Right lung (tissue), 5 donors: ENCODE data around the gene CCDC17. TPM values are rescaled to one million over a fixed set of nuclear protein-coding genes. Genes with fewer than 3 reads are reported as not detected.

ENCODE experiments used
- DNase-seq, 2 donors: peaks; one replicate each; pipeline ENCODE4 v3.0.0-alpha.2; 2013
- polyA plus RNA-seq, 5 donors: library from polyadenylated mRNA; unstranded; fragments of 120-200 nt; gene quantifications; one replicate each; pipeline versions ENCODE4 v1.2.1 to v1.2.3, GENCODE V29; 2013; ENCODE audit warnings: inconsistent platforms in 1 of 5, low replicate concordance in 1 of 5; ENCODE audit not compliant: insufficient read length in 5 of 5, insufficient read depth in 1 of 5

The CCDC17 gene
- polyA plus RNA-seq, 5 donors = 2.7 to 10.4 (median 8.7) TPM

DNA sequence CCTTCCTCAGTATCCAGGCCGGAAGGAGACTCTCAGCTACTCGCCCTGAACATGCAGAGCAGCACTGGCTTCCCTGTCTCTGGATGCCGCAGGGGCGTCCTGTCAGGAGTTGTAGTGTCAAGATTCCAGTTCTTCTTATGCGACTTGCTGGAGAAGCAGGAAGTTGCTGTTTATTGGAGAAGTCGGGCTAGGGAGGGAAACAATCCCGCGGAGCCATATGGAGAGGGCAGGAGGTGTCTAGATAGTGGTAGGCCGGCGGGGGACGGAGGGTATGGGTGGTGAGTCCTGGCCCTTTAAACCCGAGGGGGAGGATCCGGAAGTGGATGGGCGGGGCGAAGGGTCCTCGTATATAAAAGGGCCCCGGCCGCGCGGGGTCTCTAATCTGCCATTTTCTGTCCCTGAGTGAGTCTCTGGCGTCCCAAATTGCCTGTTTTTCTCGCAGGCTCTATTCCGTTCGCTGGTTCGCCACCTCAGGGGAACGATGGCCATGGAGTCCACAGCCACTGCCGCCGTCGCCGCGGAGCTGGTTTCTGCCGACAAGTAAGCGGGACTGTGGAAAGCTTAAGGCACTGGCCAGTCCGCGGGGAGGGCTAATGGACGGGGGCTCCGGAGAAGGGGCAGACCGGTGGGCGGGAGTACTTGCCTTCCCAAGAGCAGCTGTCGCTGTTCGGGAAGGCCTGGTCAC is 40.0 kb downstream of the CCDC17 start, which contains the start of gene NASP:
TSS of gene NASP (plus strand) at position 376 of the 685 bp plus-strand sequence. CDS start at position 482, 106 bp downstream.
- DNase-seq = peak; percentile 90 to 92

DNA sequence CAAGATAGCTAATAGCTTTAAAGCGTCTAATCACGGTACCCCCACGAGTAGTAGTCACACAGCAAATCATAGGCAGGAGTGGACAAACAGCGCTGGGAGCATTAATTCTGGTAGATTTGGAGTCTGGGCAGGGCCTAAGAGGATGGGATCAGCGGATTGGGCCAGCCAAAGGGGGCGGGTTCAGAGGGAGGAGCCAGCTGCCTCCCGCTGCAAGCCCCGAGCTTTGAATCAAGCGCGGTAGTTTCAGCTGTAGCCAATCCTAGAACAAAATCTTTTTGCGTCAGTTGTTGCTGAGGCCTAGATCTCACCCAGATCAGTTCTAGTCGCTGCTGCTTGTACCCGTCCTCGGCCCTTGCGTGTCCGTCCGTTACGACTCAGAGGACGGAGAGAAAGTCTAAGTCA is 40.6 kb downstream of the CCDC17 start:
- DNase-seq = peak; percentile 94 to 96

DNA sequence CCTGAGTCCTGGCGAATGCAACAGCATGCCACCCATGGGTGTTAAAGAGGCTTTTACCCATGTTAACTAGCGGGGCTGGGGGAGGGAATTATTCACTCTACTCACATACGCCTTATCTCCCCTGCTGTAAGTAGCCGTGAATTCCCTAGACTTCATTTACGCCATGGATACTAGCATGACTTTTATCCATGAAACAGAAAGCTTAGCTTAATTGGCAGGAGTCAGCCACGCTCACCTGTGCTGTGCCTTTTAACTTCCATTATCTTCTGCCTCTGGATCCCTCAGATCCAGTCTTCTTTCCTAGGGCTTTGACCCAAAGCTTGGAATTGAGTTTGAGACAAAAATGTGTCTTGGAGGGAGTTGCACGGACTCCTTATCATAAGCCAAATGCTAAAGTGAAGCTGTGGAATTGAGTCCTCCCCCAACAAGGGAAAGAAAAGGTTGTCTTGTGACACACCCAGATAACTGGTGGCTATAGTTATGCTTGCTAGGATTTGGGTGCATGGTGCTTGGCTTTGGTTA is 49.7 kb downstream of the CCDC17 start:
- DNase-seq = no peak

DNA sequence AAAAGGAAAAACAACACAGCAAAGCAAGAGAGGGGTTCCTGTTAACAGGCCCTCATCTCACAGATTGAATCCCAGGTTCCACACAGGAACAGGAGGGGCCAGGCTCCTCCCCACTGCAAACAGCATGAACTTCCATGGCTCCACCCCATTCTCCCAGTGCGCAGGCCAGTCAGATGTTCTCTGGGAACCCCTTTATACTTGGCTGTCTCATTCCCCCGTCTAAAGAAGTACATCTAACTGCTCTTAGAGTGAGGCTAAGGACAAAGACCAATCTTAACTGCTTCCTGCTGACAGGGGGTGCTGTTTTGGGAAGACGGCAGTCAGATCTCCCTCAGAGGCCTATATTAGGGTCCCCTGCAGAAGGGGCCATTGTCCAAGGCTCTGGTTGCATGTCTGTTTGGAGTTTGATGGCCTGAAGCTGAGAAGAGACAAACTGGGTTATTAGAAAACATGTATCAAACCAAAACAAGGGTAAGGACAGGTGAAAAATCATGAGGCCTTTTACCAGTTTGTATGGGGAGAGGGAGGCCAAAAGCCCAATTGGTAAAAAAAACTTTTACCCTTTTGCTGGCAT is 50.5 kb downstream of the CCDC17 start:
- DNase-seq = no peak

DNA sequence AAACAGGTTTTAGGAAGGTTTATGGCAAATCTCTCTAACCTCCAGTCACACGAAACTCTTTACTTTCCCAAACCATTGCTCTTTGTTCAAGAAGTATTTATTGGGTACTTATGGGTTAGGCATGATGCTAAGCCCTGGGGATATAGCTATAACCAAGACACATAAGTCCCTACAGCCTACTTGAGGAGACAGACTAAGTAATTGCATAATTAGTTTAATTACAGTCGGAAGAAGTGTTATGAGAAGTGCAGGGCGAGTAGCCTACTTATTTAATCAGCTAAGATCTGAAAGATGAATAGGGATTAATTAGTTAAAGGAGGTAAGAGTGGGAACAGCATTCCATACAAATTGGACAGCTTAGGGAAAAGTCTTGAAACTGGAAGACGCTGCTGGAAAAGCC is 53.2 kb downstream of the CCDC17 start:
- no peak for DNase-seq

Other genes with a start within 250 kb of the CCDC17 start
- 10 to 100 TPM in 1 of 5 donors, 1 to 10 TPM in 4; 8.6 to 10.7 (median 9.2) TPM for gene TESK2, start 132.9 kb downstream of the CCDC17 start, polyA plus RNA-seq
- 1 to 10 TPM; 1.6 to 6.3 (median 5.1) TPM for gene CCDC163, start 124.0 kb downstream of the CCDC17 start, polyA plus RNA-seq
- gene MMACHC, start 123.8 kb downstream of the CCDC17 start, polyA plus RNA-seq = 10 to 100 TPM in 4 of 5 donors, 1 to 10 TPM in 1; 9.3 to 10.9 (median 10.4) TPM
- gene PRDX1, start 102.2 kb downstream of the CCDC17 start, polyA plus RNA-seq = 100 to 1,000 TPM; 220 to 266 (median 258) TPM
- 100 to 1,000 TPM; 138 to 154 (median 142) TPM for gene AKR1A1, start 73.2 kb downstream of the CCDC17 start, polyA plus RNA-seq
- gene NASP, start 40.0 kb downstream of the CCDC17 start, polyA plus RNA-seq = 100 to 1,000 TPM; 270 to 425 (median 352) TPM
- gene GPBP1L1, start 62.5 kb upstream of the CCDC17 start, polyA plus RNA-seq = 100 to 1,000 TPM in 4 of 5 donors, 10 to 100 TPM in 1; 87.8 to 131 (median 118) TPM
- 10 to 100 TPM; 33.3 to 59.1 (median 49.6) TPM for gene TMEM69, start 64.1 kb upstream of the CCDC17 start, polyA plus RNA-seq
- 10 to 100 TPM; 19.2 to 23.9 (median 22.9) TPM for gene IPP, start 126.6 kb upstream of the CCDC17 start, polyA plus RNA-seq
- 10 to 100 TPM; 56.8 to 72.5 (median 62.2) TPM for gene MAST2, start 179.6 kb upstream of the CCDC17 start, polyA plus RNA-seq